DMS153 (cell line): ENCODE data around the gene FAM135A.
"Not testable (repeated sequence)": the region's sequence is repeated elsewhere in the genome, so short reads cannot be mapped to it uniquely, and the experiment has no call there.

Source experiments
- DNase-seq: peaks from one replicate; lab custom pipeline; 2025; lab: John Stamatoyannopoulos, UW

The FAM135A gene

GRCh38 chr6:70459699-70460098 is 46.4 kb downstream of the FAM135A start:
- DNase-seq, result not testable (repeated sequence)

- DNase-seq, result no peak
Measured at GRCh38 chr6:70470016-70470415, 56.7 kb downstream of the FAM135A start.

- not testable (repeated sequence) for DNase-seq
Measured at GRCh38 chr6:70470510-70470909, 57.2 kb downstream of the FAM135A start.

- DNase-seq, result no peak
Measured at GRCh38 chr6:70474751-70475150, 61.4 kb downstream of the FAM135A start.

- no peak for DNase-seq
Measured at GRCh38 chr6:70479236-70479635, 65.9 kb downstream of the FAM135A start.

GRCh38 chr6:70486638-70487037 is 73.3 kb downstream of the FAM135A start:
- not testable (repeated sequence) for DNase-seq

GRCh38 chr6:70489364-70489763 is 76.1 kb downstream of the FAM135A start:
- DNase-seq, result no peak

- DNase-seq, result no peak
Measured at GRCh38 chr6:70494833-70495232, 81.5 kb downstream of the FAM135A start.

- not testable (repeated sequence) for DNase-seq
Measured at GRCh38 chr6:70495790-70496189, 82.5 kb downstream of the FAM135A start.

GRCh38 chr6:70502484-70502883 is 89.2 kb downstream of the FAM135A start:
- DNase-seq, result no peak

- DNase-seq, result no peak
Measured at GRCh38 chr6:70503813-70504465, 90.6 kb downstream of the FAM135A start.

- DNase-seq, result no peak
Measured at GRCh38 chr6:70506321-70506720, 93.0 kb downstream of the FAM135A start.

- DNase-seq, result no peak
Measured at GRCh38 chr6:70507161-70507560, 93.9 kb downstream of the FAM135A start.

GRCh38 chr6:70508953-70509352 is 95.6 kb downstream of the FAM135A start:
- no peak for DNase-seq

- DNase-seq, result no peak
Measured at GRCh38 chr6:70510600-70510999, 97.3 kb downstream of the FAM135A start.

GRCh38 chr6:70518723-70519122 is 105.4 kb downstream of the FAM135A start:
- DNase-seq, result no peak

GRCh38 chr6:70520575-70520974 is 107.3 kb downstream of the FAM135A start:
- DNase-seq, result no peak

GRCh38 chr6:70524721-70525286 is 111.5 kb downstream of the FAM135A start:
- no peak for DNase-seq

- no peak for DNase-seq
Measured at GRCh38 chr6:70527071-70527737, 113.9 kb downstream of the FAM135A start.

GRCh38 chr6:70530023-70530422 is 116.7 kb downstream of the FAM135A start:
- no peak for DNase-seq

GRCh38 chr6:70531133-70531532 is 117.8 kb downstream of the FAM135A start:
- DNase-seq, result no peak

GRCh38 chr6:70537266-70537665 is 124.0 kb downstream of the FAM135A start:
- DNase-seq, result no peak

GRCh38 chr6:70538376-70538775 is 125.1 kb downstream of the FAM135A start:
- DNase-seq, result no peak
